GM21737 (cell line): ENCODE results near the gene MRPL52.

ENCODE experiments used
- ATAC-seq: cut with Tn5 transposase; IDR thresholded peaks from one replicate; pipeline ENCODE4 v1.9.1; 2021; ENCODE audit warnings: mild to moderate bottlenecking, moderate library complexity; ENCODE audit not compliant: unreplicated experiment

The MRPL52 gene

GRCh38 chr14:22878271-22879246 is 48.9 kb downstream of the MRPL52 start:
- no peak for ATAC-seq

- no peak for ATAC-seq
These were observed 52.4 kb downstream of the MRPL52 start for GRCh38 chr14:22882064-22882463.

GRCh38 chr14:22882529-22883172 is 53.0 kb downstream of the MRPL52 start:
- no peak for ATAC-seq

GRCh38 chr14:22883173-22883976 is 53.7 kb downstream of the MRPL52 start, which contains the start of gene REM2:
Gene REM2 (plus strand): TSS chr14:22883222. CDS start chr14:22883288, 66 bp downstream.
- ATAC-seq: no peak

DNA sequence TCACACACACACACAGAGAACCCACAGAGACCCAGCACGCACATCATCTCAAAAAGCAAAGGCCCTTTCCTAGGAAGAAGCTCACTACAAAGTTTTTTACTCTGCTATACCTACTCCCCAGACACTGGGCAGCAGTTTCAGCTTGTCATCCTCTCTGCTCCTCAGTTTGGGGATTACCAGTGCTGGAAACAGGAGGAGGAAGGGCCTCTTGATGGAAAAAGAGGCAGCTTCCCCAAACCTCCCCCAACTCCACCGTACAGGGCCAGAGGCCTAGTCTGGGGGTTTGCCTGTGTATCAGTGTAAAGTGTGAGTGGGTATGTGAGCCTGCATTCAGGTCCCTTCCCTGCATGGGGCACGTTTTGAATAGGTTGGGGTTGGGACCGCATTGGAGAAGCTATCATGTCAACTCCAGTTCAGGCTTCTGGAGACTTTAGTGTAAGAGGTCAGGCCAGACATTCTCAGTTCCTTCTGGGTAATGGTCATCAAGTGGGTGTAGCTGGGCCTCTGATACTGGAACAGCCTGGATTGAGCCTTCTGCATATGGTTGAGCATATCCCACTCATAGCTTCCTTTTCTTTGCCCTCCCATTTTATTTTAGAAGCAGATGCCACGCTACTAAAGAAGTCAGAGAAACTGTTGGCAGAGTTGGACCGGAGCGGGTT is 54.5 kb downstream of the MRPL52 start:
- no peak for ATAC-seq
